Panc1 (cell line): ENCODE results near the gene CAMKMT. TPM values are rescaled to one million over a fixed set of nuclear protein-coding genes. Genes with fewer than 3 reads are reported as not detected.

Source experiments
- ATAC-seq: fragments of 200-7000 bp; cut with Tn5 transposase; 2 replicates; pipeline ENCODE4 v1.9.1; 2020; ENCODE audit warnings: mild to moderate bottlenecking, moderate library complexity
- BruUV-seq: library from RNA; stranded (reverse); fragments of 400-500 nt; replicated peaks from 2 replicates; lab custom pipeline; 2021; lab: Mats Ljungman, UMichigan
- CTCF ChIA-PET: fragments of 300-600 bp; sonication (Branson Sonifier 250); formaldehyde crosslinking; loops from one replicate; lab custom pipeline; 2022; ENCODE audit warnings: antibody characterized with exemption; lab: Charles Lee
- POLR2A ChIA-PET: fragments of 300-600 bp; sonication (Branson Sonifier 250); formaldehyde crosslinking; loops from one replicate; lab custom pipeline; 2022; ENCODE audit warnings: antibody characterized with exemption; lab: Charles Lee
- DNase-seq: peaks from one replicate; pipeline ENCODE4 v3.0.0-alpha.2; 2010; ENCODE audit warnings: low read depth, low spot score
- H3K27ac ChIP-seq: 2 replicates; pipeline ENCODE4 v1.5.1; 2011; ENCODE audit warnings: mild to moderate bottlenecking, low read length, inconsistent platforms
- H3K27me3 ChIP-seq: fragments of 200-500 bp; sonication (Bioruptor generic); 2 replicates; pipeline ENCODE4 v1.6.0; 2014; ENCODE audit warnings: low read length, inconsistent platforms; ENCODE audit not compliant: control insufficient read depth, insufficient read depth
- H3K36me3 ChIP-seq: fragments of 200-500 bp; sonication (Bioruptor generic); 2 replicates; pipeline ENCODE4 v1.5.1; 2014; ENCODE audit warnings: inconsistent platforms, mild to moderate bottlenecking, low read length, moderate library complexity; ENCODE audit not compliant: control insufficient read depth, insufficient read depth
- H3K4me1 ChIP-seq: 2 replicates; pipeline ENCODE4 v1.5.1; 2011; ENCODE audit warnings: inconsistent platforms, mild to moderate bottlenecking, low read length, moderate library complexity; ENCODE audit not compliant: control insufficient read depth, insufficient read depth
- H3K4me3 ChIP-seq, 2 experiments: 2 replicates each; pipeline ENCODE4 v1.5.1; 2011 to 2012; ENCODE audit warnings: low read depth in 2 of 2, low read length in 2 of 2, mild to moderate bottlenecking in 2 of 2, inconsistent platforms in 1 of 2, moderate library complexity in 1 of 2
- H3K9me3 ChIP-seq: fragments of 200-500 bp; sonication (Bioruptor generic); 2 replicates; pipeline ENCODE4 v1.5.1; 2014; ENCODE audit warnings: low read depth, mild to moderate bottlenecking, inconsistent platforms, low read length, moderate library complexity; ENCODE audit not compliant: control insufficient read depth, insufficient read depth
- POLR2AphosphoS5 ChIP-seq: IDR thresholded peaks from 2 replicates; pipeline ENCODE4 v1.6.1; 2012; ENCODE audit warnings: mild to moderate bottlenecking, low read depth, low read length, moderate library complexity
- SIN3A ChIP-seq: IDR thresholded peaks from 2 replicates; pipeline ENCODE4 v1.6.1; 2012; ENCODE audit warnings: low read depth, mild to moderate bottlenecking, low read length, moderate library complexity, borderline replicate concordance; ENCODE audit not compliant: insufficient read depth
- TCF7L2 ChIP-seq: IDR thresholded peaks from 2 replicates; pipeline ENCODE4 v1.6.1; 2011; ENCODE audit warnings: mild to moderate bottlenecking, low read depth, low read length, inconsistent platforms
- in situ Hi-C: cut with HindIII; loops from 2 replicates; pipeline ENCODE4 v1.10.0; 2016; ENCODE audit warnings: low sequenced_read_pairs, low pct_unique_long_range_greater_than_20kb
- intact Hi-C: fragments of 100-400 bp; cut with micrococcal nuclease; formaldehyde crosslinking; loops from one replicate; pipeline ENCODE4 v1.10.0; 2022; ENCODE audit not compliant: unreplicated experiment
- total RNA-seq: library from RNA; stranded (reverse); gene quantifications from one replicate; pipeline ENCODE4 v1.2.1, GENCODE V29; 2021; ENCODE audit not compliant: unreplicated experiment
- TF ChIP-seq, protein P1 (sequence below), 2 experiments: IDR thresholded peaks; 2 replicates each; pipeline ENCODE4 v1.6.1; 2011 to 2012; ENCODE audit warnings: low read depth in 2 of 2, control low read depth in 1 of 2, low read length in 1 of 2, mild to moderate bottlenecking in 1 of 2, moderate library complexity in 1 of 2; ENCODE audit not compliant: insufficient read depth in 1 of 2
- TF ChIP-seq, protein P2 (sequence below): fragments of 450-650 bp; IDR thresholded peaks from 2 replicates; pipeline ENCODE4 v1.5.1; 2017; ENCODE audit warnings: mild to moderate bottlenecking

CAMKMT gene
- total RNA-seq, 1 experiment from 2014 or later, result 12.6 TPM

- Histone ChIP-seq H3K27me3 (no peaks in the 10 kb centered on the region), H3K4me1 (0 out of 2 replicates have a peak, but pooled peaks cover 3% of the 10 kb centered on the region), H3K27ac (no peak overlapping the region), H3K9me3 (no peaks in the 10 kb centered on the region), H3K36me3 (no peaks in the 10 kb centered on the region), H3K4me3 (no peak overlapping the region)
- intact Hi-C loops (no loop called here), in situ Hi-C loops (no loop called here)
- ATAC-seq (no peak), DNase-seq (no peak)
- no TSS peak for BruUV-seq
- ChIA-PET POLR2A (interaction anchor here (0.7 kb wide), 1 partner anchor 53 kb away, joined by 6 read pairs; no protein-coding TSS in a partner anchor), CTCF (interaction anchor here (0.6 kb wide), 1 partner anchor 46 kb away, joined by 3 read pairs; no protein-coding TSS in a partner anchor)
- no peak for TF ChIP-seq SIN3A
- TF ChIP-seq TCF7L2, result no peak
- TF ChIP-seq, protein P1, sequence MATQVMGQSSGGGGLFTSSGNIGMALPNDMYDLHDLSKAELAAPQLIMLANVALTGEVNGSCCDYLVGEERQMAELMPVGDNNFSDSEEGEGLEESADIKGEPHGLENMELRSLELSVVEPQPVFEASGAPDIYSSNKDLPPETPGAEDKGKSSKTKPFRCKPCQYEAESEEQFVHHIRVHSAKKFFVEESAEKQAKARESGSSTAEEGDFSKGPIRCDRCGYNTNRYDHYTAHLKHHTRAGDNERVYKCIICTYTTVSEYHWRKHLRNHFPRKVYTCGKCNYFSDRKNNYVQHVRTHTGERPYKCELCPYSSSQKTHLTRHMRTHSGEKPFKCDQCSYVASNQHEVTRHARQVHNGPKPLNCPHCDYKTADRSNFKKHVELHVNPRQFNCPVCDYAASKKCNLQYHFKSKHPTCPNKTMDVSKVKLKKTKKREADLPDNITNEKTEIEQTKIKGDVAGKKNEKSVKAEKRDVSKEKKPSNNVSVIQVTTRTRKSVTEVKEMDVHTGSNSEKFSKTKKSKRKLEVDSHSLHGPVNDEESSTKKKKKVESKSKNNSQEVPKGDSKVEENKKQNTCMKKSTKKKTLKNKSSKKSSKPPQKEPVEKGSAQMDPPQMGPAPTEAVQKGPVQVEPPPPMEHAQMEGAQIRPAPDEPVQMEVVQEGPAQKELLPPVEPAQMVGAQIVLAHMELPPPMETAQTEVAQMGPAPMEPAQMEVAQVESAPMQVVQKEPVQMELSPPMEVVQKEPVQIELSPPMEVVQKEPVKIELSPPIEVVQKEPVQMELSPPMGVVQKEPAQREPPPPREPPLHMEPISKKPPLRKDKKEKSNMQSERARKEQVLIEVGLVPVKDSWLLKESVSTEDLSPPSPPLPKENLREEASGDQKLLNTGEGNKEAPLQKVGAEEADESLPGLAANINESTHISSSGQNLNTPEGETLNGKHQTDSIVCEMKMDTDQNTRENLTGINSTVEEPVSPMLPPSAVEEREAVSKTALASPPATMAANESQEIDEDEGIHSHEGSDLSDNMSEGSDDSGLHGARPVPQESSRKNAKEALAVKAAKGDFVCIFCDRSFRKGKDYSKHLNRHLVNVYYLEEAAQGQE (IDR thresholded peaks at IDR 0.05; ENCODE audit: insufficient read depth in 1 of 2, low read depth in 2 of 2, low read length in 1 of 2), result no peak
Observed at GRCh38 chr2:44433895-44434294, 72.1 kb downstream of the CAMKMT start.

- Histone ChIP-seq H3K27ac (no peak overlapping the region), H3K4me3 (no peak overlapping the region), H3K9me3 (no peaks in the 10 kb centered on the region), H3K4me1 (0 out of 2 replicates have a peak, but pooled peaks cover 2% of the 10 kb centered on the region), H3K36me3 (no peaks in the 10 kb centered on the region), H3K27me3 (no peaks in the 10 kb centered on the region)
- no peak for DNase-seq
- CTCF ChIA-PET, result no interaction called here
- intact Hi-C loops (no loop called here), in situ Hi-C loops (no loop called here)
- BruUV-seq, result no TSS peak
- ATAC-seq, result no peak
- POLR2A ChIA-PET, result no interaction called here
- TF ChIP-seq SIN3A (no peak), POLR2AphosphoS5 (no peak)
- TF ChIP-seq, protein P2, sequence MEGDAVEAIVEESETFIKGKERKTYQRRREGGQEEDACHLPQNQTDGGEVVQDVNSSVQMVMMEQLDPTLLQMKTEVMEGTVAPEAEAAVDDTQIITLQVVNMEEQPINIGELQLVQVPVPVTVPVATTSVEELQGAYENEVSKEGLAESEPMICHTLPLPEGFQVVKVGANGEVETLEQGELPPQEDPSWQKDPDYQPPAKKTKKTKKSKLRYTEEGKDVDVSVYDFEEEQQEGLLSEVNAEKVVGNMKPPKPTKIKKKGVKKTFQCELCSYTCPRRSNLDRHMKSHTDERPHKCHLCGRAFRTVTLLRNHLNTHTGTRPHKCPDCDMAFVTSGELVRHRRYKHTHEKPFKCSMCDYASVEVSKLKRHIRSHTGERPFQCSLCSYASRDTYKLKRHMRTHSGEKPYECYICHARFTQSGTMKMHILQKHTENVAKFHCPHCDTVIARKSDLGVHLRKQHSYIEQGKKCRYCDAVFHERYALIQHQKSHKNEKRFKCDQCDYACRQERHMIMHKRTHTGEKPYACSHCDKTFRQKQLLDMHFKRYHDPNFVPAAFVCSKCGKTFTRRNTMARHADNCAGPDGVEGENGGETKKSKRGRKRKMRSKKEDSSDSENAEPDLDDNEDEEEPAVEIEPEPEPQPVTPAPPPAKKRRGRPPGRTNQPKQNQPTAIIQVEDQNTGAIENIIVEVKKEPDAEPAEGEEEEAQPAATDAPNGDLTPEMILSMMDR, result no peak
Observed at GRCh38 chr2:44441200-44441599, 79.5 kb downstream of the CAMKMT start.

GRCh38 chr2:44442019-44442418 is 80.3 kb downstream of the CAMKMT start:
- ATAC-seq (no peak), DNase-seq (no peak)
- intact Hi-C loops (no loop called here), in situ Hi-C loops (no loop called here)
- H3K27ac ChIP-seq, result no peak overlapping the region
- ChIA-PET POLR2A (interaction anchor here (0.6 kb wide), 1 partner anchor 35 kb away, joined by 3 read pairs; no protein-coding TSS in a partner anchor), CTCF (no interaction called here)
- 0 out of 2 replicates have a peak, but pooled peaks cover 2% of the 10 kb centered on the region for H3K4me1 ChIP-seq
- TF ChIP-seq, protein P2, result no peak
- TF ChIP-seq, protein P1 (IDR thresholded peaks at IDR 0.05; ENCODE audit: insufficient read depth in 1 of 2, low read depth in 2 of 2, low read length in 1 of 2), result no peak
- TF ChIP-seq TCF7L2 (no peak), POLR2AphosphoS5 (no peak), SIN3A (no peak)
- H3K36me3 ChIP-seq, result no peaks in the 10 kb centered on the region
- H3K4me3 ChIP-seq, result no peak overlapping the region
- H3K9me3 ChIP-seq, result no peaks in the 10 kb centered on the region
- no TSS peak for BruUV-seq
- H3K27me3 ChIP-seq, result no peaks in the 10 kb centered on the region
